ENCODE data around the gene ZNF417. TPM values are rescaled to one million over a fixed set of nuclear protein-coding genes. Genes with fewer than 3 reads are reported as not detected.
"Not testable (repeated sequence)": the region's sequence is repeated elsewhere in the genome, so short reads cannot be mapped to it uniquely, and the experiment has no call there.

Gene ZNF417
- total RNA-seq, 1 donor from 2014 or later = 16.2 TPM

- intact Hi-C loops (cut with DNase I) = no loop called here
- no peaks in the 10 kb centered on the region for H3K27me3 ChIP-seq (ENCODE audit: low read depth)
- no peak for TF ChIP-seq CTCF (IDR thresholded peaks at IDR 0.05)
- H3K4me3 ChIP-seq = peak overlapping the region; percentile 67
- no peak overlapping the region for H3K27ac ChIP-seq
- ATAC-seq (no peak), DNase-seq (no peak)
- H3K36me3 ChIP-seq = no peaks in the 10 kb centered on the region
- H3K9me3 ChIP-seq = peaks cover 31% of the 10 kb centered on the region
- H3K4me1 ChIP-seq = peaks cover 4% of the 10 kb centered on the region
Measured at GRCh38 chr19:57887195-57887941, 29.0 kb downstream of the ZNF417 start.

- no peak for ATAC-seq
Measured at GRCh38 chr19:57886046-57886445, 30.3 kb downstream of the ZNF417 start.

GRCh38 chr19:57873883-57874799 lies 42.3 kb downstream of the ZNF417 start:
- ATAC-seq; H3K4me1 ChIP-seq; H3K36me3 ChIP-seq; intact Hi-C loops (cut with DNase I); H3K27ac ChIP-seq; H3K4me3 ChIP-seq; H3K27me3 ChIP-seq (ENCODE audit: low read depth); DNase-seq: not testable (repeated sequence)
- peaks cover 86% of the 10 kb centered on the region for H3K9me3 ChIP-seq

More at GRCh38 chr19:57886046-57886445, 30.3 kb downstream of the ZNF417 start:
- H3K27ac ChIP-seq = no peak overlapping the region
- no peaks in the 10 kb centered on the region for H3K36me3 ChIP-seq
- peaks cover 31% of the 10 kb centered on the region for H3K9me3 ChIP-seq
- H3K4me1 ChIP-seq = peaks cover 4% of the 10 kb centered on the region
- TF ChIP-seq CTCF (IDR thresholded peaks at IDR 0.05) = no peak
- intact Hi-C loops (cut with DNase I) = no loop called here
- H3K27me3 ChIP-seq (ENCODE audit: low read depth) = no peaks in the 10 kb centered on the region
- DNase-seq = no peak
- H3K4me3 ChIP-seq = no peak overlapping the region

GRCh38 chr19:57872450-57872849 lies 43.9 kb downstream of the ZNF417 start:
- ATAC-seq = no peak
- H3K36me3 ChIP-seq = peaks cover 14% of the 10 kb centered on the region
- H3K9me3 ChIP-seq = peaks cover 89% of the 10 kb centered on the region
- no peak overlapping the region for H3K4me3 ChIP-seq
- H3K4me1 ChIP-seq = no peaks in the 10 kb centered on the region
- DNase-seq = no peak
- intact Hi-C loops (cut with DNase I) = no loop called here
- TF ChIP-seq CTCF (IDR thresholded peaks at IDR 0.05) = no peak
- H3K27me3 ChIP-seq (ENCODE audit: low read depth) = no peaks in the 10 kb centered on the region
- H3K27ac ChIP-seq = no peak overlapping the region

- Histone ChIP-seq H3K4me3 (no peak overlapping the region), H3K9me3 (peaks cover 94% of the 10 kb centered on the region), H3K4me1 (no peaks in the 10 kb centered on the region), H3K27ac (no peak overlapping the region), H3K36me3 (peaks cover 27% of the 10 kb centered on the region), H3K27me3 (ENCODE audit: low read depth) (no peaks in the 10 kb centered on the region)
- DNase-seq (no peak), ATAC-seq (no peak)
- TF ChIP-seq CTCF (IDR thresholded peaks at IDR 0.05) = no peak
- intact Hi-C loops (cut with DNase I) = no loop called here
Measured at GRCh38 chr19:57870225-57870624, 46.2 kb downstream of the ZNF417 start.

- H3K9me3 ChIP-seq = peaks cover 94% of the 10 kb centered on the region
Measured at GRCh38 chr19:57869655-57870054, 46.7 kb downstream of the ZNF417 start.

More at GRCh38 chr19:57869655-57870054, 46.7 kb downstream of the ZNF417 start:
- H3K27ac ChIP-seq; H3K4me3 ChIP-seq; H3K4me1 ChIP-seq; DNase-seq; intact Hi-C loops (cut with DNase I); ATAC-seq; H3K27me3 ChIP-seq (ENCODE audit: low read depth): not testable (repeated sequence)
- peaks cover 33% of the 10 kb centered on the region for H3K36me3 ChIP-seq
